GM23248 (cell line): Measurements from ENCODE around the gene EMILIN1.

Source experiments
- EZH2 ChIP-seq: fragments of 200-600 bp; sonication (generic); IDR thresholded peaks from 2 replicates; pipeline ENCODE4 v1.6.1; 2018; ENCODE audit warnings: antibody characterized with exemption, mild to moderate bottlenecking; ENCODE audit not compliant: insufficient read depth, poor library complexity, severe bottlenecking
- EZH2phosphoT487 ChIP-seq: fragments of 200-600 bp; sonication (generic); IDR thresholded peaks from 2 replicates; pipeline ENCODE4 v1.6.1; 2018; ENCODE audit warnings: antibody characterized with exemption, moderate library complexity, mild to moderate bottlenecking, low read depth; ENCODE audit not compliant: insufficient read depth

- TF ChIP-seq EZH2phosphoT487 (no peak), EZH2 (no peak)
Observed at GRCh38 chr2:27108221-27108620, 29.8 kb downstream of the EMILIN1 start.
